ENCODE measurements around the gene LCNL1.

- TF ChIP-seq CTCF (IDR thresholded peaks at IDR 0.05), result no peak
- no peak for TF ChIP-seq POLR2A (IDR thresholded peaks at IDR 0.05)
These were observed 1.8 kb downstream of the LCNL1 start for GRCh38 chr9:136984464-136985026.
